NB4 (cell line): ENCODE results near the gene INSIG2.
A peak's percentile ranks its signal among the peaks of the same experiment; 100 is the strongest.

ENCODE experiments used
- DNase-seq: peaks from one replicate; pipeline ENCODE4 v3.0.0; 2010; ENCODE audit warnings: low read depth
- H3K4me3 ChIP-seq: one replicate; pipeline ENCODE4 v1.5.1; 2011; ENCODE audit warnings: mild to moderate bottlenecking, low read depth, low read length, moderate library complexity
- MYC ChIP-seq: IDR thresholded peaks from 2 replicates; pipeline ENCODE4 v1.6.1; 2011; ENCODE audit warnings: low read depth, low read length
- POLR2A ChIP-seq: IDR thresholded peaks from 2 replicates; pipeline ENCODE4 v1.6.1; 2011; ENCODE audit warnings: mild to moderate bottlenecking; ENCODE audit not compliant: insufficient read length; ENCODE audit errors: extremely low read depth
- TF ChIP-seq, protein P1 (sequence below): IDR thresholded peaks from 2 replicates; pipeline ENCODE4 v1.6.1; 2011; ENCODE audit warnings: low read depth, low read length
- TF ChIP-seq, protein P2 (sequence below): IDR thresholded peaks from one replicate; pipeline ENCODE4 v1.5.1; 2012; ENCODE audit warnings: low read depth, low read length

Gene INSIG2

DNA sequence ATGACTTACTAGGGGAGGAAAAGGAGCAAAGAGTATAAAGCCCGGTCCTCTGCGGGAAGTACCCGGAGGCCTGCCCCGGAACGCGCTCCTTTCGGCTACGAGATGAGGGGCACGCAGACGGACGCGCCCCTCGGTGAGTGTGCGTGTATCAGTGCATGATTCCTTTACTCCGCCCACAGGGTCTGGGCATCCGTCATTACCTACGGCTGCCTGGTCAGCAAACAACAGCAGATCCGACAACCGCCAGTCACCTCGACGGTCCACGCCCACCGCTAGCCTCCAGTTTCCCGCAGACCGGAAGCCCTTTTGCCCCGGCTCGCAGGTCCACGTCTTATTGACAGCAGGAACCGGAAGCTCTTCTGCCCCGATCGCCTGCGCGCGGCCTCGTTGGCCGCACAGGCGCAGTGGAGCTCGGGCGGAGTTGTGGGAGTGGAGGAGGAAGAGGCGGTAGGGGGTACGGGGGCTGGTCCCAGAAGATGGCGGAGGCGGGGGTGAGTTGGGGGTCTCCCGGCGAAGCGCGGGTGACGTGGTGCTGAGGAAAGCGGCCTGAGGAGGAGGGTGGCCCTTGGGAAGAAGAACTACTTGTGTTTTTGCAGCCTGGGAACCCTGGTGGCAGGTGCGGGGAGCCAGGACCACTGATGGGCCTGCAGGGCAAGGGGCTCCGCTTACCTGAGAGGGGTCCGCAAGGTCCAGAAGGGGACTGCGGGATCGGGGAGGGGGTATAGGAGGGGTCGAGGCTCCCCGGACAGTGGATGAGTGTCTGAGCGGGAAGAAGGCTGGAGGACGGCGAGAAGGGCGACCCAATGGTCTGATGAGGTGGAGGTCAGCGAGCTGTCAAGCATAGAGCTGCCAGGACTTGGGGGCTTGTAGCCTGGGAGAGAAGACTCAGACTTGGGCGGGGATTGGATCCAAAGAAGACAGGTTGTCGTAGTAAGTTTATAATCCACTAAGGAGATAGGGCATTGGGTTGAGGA is at the start of gene INSIG2:
TSS of gene INSIG2 (plus strand) at position 421 of the 974 bp plus-strand sequence. CDS start 8,086 bp downstream, outside the sequence.
- DNase-seq, result peak; percentile 99
- H3K4me3 ChIP-seq, result peak within 1 kb of the TSS; percentile 85
- TF ChIP-seq, protein P1, sequence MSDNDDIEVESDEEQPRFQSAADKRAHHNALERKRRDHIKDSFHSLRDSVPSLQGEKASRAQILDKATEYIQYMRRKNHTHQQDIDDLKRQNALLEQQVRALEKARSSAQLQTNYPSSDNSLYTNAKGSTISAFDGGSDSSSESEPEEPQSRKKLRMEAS, result peak; percentile 58; the same call in 1 of the 2 replicates
- TF ChIP-seq MYC, result peak; percentile 64; the same call in 1 of the 2 replicates
- TF ChIP-seq POLR2A, result peak; percentile 42
- TF ChIP-seq, protein P2, sequence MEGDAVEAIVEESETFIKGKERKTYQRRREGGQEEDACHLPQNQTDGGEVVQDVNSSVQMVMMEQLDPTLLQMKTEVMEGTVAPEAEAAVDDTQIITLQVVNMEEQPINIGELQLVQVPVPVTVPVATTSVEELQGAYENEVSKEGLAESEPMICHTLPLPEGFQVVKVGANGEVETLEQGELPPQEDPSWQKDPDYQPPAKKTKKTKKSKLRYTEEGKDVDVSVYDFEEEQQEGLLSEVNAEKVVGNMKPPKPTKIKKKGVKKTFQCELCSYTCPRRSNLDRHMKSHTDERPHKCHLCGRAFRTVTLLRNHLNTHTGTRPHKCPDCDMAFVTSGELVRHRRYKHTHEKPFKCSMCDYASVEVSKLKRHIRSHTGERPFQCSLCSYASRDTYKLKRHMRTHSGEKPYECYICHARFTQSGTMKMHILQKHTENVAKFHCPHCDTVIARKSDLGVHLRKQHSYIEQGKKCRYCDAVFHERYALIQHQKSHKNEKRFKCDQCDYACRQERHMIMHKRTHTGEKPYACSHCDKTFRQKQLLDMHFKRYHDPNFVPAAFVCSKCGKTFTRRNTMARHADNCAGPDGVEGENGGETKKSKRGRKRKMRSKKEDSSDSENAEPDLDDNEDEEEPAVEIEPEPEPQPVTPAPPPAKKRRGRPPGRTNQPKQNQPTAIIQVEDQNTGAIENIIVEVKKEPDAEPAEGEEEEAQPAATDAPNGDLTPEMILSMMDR, result no peak

DNA sequence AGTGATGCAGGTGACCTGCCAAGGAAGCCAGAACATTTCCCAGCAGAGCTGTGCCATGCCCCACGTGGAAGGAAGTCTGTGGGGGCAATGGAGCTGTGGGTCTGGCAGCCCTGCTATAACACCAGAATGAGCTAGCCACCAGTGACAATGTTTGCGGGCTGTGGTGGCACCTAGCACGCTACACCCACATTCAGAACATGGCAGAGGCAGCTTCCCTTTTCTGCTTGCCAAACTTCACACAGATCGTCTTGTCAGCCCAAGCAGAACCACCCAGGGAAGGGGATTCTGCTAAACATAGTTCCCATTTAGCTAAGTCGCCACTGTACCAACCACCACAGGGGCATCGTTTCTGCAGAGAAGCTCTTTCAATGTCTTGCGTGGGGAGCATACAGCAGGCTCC is 47.4 kb upstream of the INSIG2 start:
- TF ChIP-seq POLR2A, result no peak
- no peak for TF ChIP-seq MYC
- TF ChIP-seq, protein P1, result no peak
- TF ChIP-seq, protein P2, result no peak
- H3K4me3 ChIP-seq, result no peak overlapping the region
- no peak for DNase-seq

DNA sequence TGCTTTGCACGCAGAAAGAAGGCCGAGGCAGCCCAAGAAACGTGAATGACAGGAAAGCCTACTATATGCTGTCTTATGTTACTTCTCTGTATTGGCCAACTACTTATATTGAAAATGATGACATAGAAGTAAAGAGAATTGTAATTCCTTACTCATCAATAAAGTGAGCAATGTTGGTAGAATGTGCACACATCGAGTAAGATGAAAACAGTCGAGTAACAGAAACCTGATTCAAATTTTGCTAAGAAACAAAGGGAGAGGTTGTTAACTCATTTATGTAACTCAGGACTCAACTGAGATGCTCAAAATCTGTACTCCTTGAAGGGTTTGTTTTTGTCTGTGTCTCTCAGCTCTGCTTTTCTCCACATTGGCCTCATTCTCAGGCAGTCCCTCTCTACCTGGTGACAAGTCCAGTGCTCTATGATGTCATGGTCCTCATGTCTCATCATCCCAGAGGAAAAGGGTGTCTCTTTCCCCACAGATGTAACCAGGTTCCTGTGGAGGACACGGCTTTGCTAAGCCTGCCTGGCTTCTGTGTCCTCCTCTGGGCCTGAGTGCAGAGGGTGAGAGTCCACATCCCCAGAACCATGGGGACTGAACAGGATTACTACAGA is 44.1 kb upstream of the INSIG2 start:
- H3K4me3 ChIP-seq, result no peak overlapping the region
- no peak for TF ChIP-seq POLR2A
- TF ChIP-seq, protein P1, result no peak
- TF ChIP-seq, protein P2, result no peak
- DNase-seq, result no peak

DNA sequence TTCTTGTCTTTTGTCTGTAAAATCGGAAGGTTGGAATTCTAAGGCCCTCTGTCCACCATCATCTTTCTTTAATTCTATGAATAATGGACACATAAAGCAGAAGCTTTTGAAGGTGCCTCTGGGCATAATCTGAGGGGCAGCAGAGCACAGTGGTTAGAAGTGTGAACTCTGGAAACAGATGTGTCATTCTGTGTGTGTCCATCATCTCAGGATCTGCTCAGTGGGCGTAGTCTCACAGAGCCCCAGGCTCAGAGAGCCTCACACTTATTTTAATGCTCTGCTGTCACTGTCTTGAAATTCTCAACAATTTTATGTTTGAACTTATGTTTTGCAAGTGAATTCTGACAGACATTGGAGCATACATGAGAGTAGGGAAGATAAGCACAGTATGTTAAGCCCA is 43.4 kb upstream of the INSIG2 start:
- no peak for DNase-seq
- TF ChIP-seq MYC (no peak), POLR2A (no peak)
- TF ChIP-seq, protein P2, result no peak
- TF ChIP-seq, protein P1, result no peak
- H3K4me3 ChIP-seq, result no peak overlapping the region

DNA sequence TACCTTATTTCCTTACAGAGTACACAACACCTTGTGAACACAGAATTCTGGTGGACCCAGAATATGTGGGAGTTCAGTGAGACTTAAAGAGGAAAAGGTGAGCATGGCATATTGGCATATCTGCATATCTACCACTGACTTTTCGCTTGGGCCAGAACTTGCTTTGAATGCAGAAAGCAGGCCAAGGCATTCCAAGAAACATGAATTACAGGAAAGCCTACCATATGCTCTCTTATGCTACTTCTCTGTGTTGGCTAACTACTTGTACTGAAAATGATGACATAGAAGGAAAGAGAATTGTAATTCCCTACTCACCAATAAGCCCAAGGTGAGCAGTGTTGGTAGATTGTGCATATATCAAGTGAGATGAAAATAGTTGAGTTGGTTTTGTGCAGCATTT is 43.0 kb upstream of the INSIG2 start:
- H3K4me3 ChIP-seq, result no peak overlapping the region
- DNase-seq, result no peak
- TF ChIP-seq, protein P1, result no peak
- no peak for TF ChIP-seq MYC
- TF ChIP-seq, protein P2, result no peak
- no peak for TF ChIP-seq POLR2A
